22Rv1 (cell line): ENCODE results near the gene SGK1.

Experiments
- H3K27ac ChIP-seq: fragments of 450-650 bp; 2 replicates; pipeline ENCODE4 v1.5.1; 2017
- CTCF ChIP-seq: fragments of 450-650 bp; IDR thresholded peaks from 2 replicates; pipeline ENCODE4 v1.5.1; 2017; ENCODE audit warnings: mild to moderate bottlenecking
- ZFX ChIP-seq: fragments of 450-650 bp; IDR thresholded peaks from 2 replicates; pipeline ENCODE4 v1.6.1; 2017; ENCODE audit warnings: antibody characterized with exemption, borderline replicate concordance

SGK1 gene

GRCh38 chr6:134168590-134169208, 149.2 kb downstream of the SGK1 start:
- H3K27ac ChIP-seq = no peak overlapping the region
- TF ChIP-seq CTCF (no peak), ZFX (no peak)

- TF ChIP-seq ZFX = no peak
- no peak for TF ChIP-seq CTCF
- no peak overlapping the region for H3K27ac ChIP-seq
These were observed 151.2 kb downstream of the SGK1 start for GRCh38 chr6:134166511-134167261.

GRCh38 chr6:134165561-134166201, 152.2 kb downstream of the SGK1 start:
- H3K27ac ChIP-seq = no peak overlapping the region
- TF ChIP-seq CTCF (no peak), ZFX (no peak)

GRCh38 chr6:134164300-134164699, 153.6 kb downstream of the SGK1 start:
- TF ChIP-seq ZFX (no peak), CTCF (no peak)
- no peak overlapping the region for H3K27ac ChIP-seq

- H3K27ac ChIP-seq = no peak overlapping the region
- no peak for TF ChIP-seq ZFX
- TF ChIP-seq CTCF = no peak
These were observed 155.0 kb downstream of the SGK1 start for GRCh38 chr6:134162932-134163331.

- H3K27ac ChIP-seq = no peak overlapping the region
- TF ChIP-seq CTCF (no peak), ZFX (no peak)
These were observed 156.9 kb downstream of the SGK1 start for GRCh38 chr6:134161041-134161440.
